IMR-90 (cell line): ENCODE data around the gene ADGRD2. TPM values are rescaled to one million over a fixed set of nuclear protein-coding genes. Genes with fewer than 3 reads are reported as not detected.

Source experiments
- ATAC-seq: fragments of 200-7000 bp; cut with Tn5 transposase; 2 replicates; pipeline ENCODE4 v1.9.1; 2020; ENCODE audit warnings: low read depth, mild to moderate bottlenecking, moderate library complexity
- BruUV-seq: library from RNA; stranded (reverse); fragments of 400-500 nt; replicated peaks from 2 replicates; lab custom pipeline; 2021; lab: Mats Ljungman, UMichigan
- CTCF ChIA-PET: fragments of 300-600 bp; formaldehyde crosslinking; extraction: SDS; loops from one replicate; lab custom pipeline; 2021; ENCODE audit warnings: antibody characterized with exemption; lab: Yijun Ruan, JAX
- POLR2A ChIA-PET: fragments of 300-600 bp; sonication (Branson Sonifier 250); formaldehyde crosslinking; loops from one replicate; lab custom pipeline; 2022; ENCODE audit warnings: antibody characterized with exemption; ENCODE audit not compliant: unreplicated experiment; lab: Charles Lee
- DNase-seq: peaks from one replicate; pipeline ENCODE4 v3.0.0; 2013
- H2AFZ ChIP-seq: replicated peaks from 2 replicates; pipeline ENCODE3; 2013; ENCODE audit warnings: low read length, mild to moderate bottlenecking; ENCODE audit not compliant: poor library complexity
- H2AK5ac ChIP-seq: 2 replicates; pipeline ENCODE4 v1.6.1; 2013; ENCODE audit warnings: low read depth, low read length, inconsistent platforms
- H2AK9ac ChIP-seq: replicated peaks from 2 replicates; pipeline ENCODE3; 2013; ENCODE audit warnings: mild to moderate bottlenecking, low read depth, low read length, moderate library complexity; ENCODE audit not compliant: poor library complexity
- H2BK120ac ChIP-seq: 2 replicates; pipeline ENCODE4 v1.6.1; 2013; ENCODE audit warnings: low read depth, low read length, inconsistent platforms
- H2BK15ac ChIP-seq: 3 replicates; pipeline ENCODE4 v1.6.1; 2013; ENCODE audit warnings: low read depth, low read length, inconsistent platforms
- H2BK20ac ChIP-seq: 2 replicates; pipeline ENCODE4 v1.6.1; 2013; ENCODE audit warnings: low read depth, mild to moderate bottlenecking, inconsistent platforms, low read length, moderate library complexity
- H2BK5ac ChIP-seq: 2 replicates; pipeline ENCODE4 v1.6.1; 2013; ENCODE audit warnings: mild to moderate bottlenecking, low read depth, low read length, inconsistent platforms; ENCODE audit not compliant: poor library complexity, severe bottlenecking
- H3K14ac ChIP-seq: replicated peaks from 2 replicates; pipeline ENCODE4 v1.6.1; 2013; ENCODE audit warnings: low read depth, low read length, inconsistent platforms
- H3K18ac ChIP-seq: 2 replicates; pipeline ENCODE4 v1.6.1; 2013; ENCODE audit warnings: low read depth, low read length, control low read depth
- H3K23ac ChIP-seq: 2 replicates; pipeline ENCODE4 v1.6.1; 2013; ENCODE audit warnings: low read depth, low read length, inconsistent platforms
- H3K27ac ChIP-seq: 2 replicates; pipeline ENCODE4 v1.5.1; 2013; ENCODE audit warnings: mild to moderate bottlenecking, control low read depth, low read length; ENCODE audit not compliant: insufficient read depth
- H3K27me3 ChIP-seq: 2 replicates; pipeline ENCODE4 v1.6.1; 2013; ENCODE audit warnings: low read length; ENCODE audit not compliant: control insufficient read depth, insufficient read depth
- H3K36me3 ChIP-seq: 2 replicates; pipeline ENCODE4 v1.6.1; 2013; ENCODE audit warnings: low read length, mixed read lengths; ENCODE audit not compliant: control insufficient read depth, insufficient read depth
- H3K4ac ChIP-seq: 2 replicates; pipeline ENCODE4 v1.6.1; 2013; ENCODE audit warnings: low read depth, low read length, inconsistent platforms
- H3K4me1 ChIP-seq: 2 replicates; pipeline ENCODE4 v1.6.1; 2013; ENCODE audit warnings: low read length, mixed read lengths; ENCODE audit not compliant: control insufficient read depth, insufficient read depth
- H3K4me2 ChIP-seq: 2 replicates; pipeline ENCODE4 v1.6.1; 2013; ENCODE audit warnings: low read depth, mild to moderate bottlenecking, control low read depth, low read length, moderate library complexity
- H3K4me3 ChIP-seq: 2 replicates; pipeline ENCODE4 v1.5.1; 2013; ENCODE audit warnings: low read depth, mild to moderate bottlenecking, control low read depth, low read length, moderate library complexity; ENCODE audit not compliant: insufficient read depth
- H3K56ac ChIP-seq: 2 replicates; pipeline ENCODE4 v1.6.1; 2013; ENCODE audit warnings: low read length, inconsistent platforms; ENCODE audit not compliant: insufficient read depth; ENCODE audit errors: extremely low read depth
- H3K79me1 ChIP-seq, 2 experiments: 2 replicates each; pipeline ENCODE4 v1.6.1; 2013; ENCODE audit warnings: low read length in 2 of 2, inconsistent platforms in 1 of 2, low read depth in 1 of 2
- H3K9ac ChIP-seq: 2 replicates; pipeline ENCODE4 v1.6.1; 2013; ENCODE audit warnings: low read depth, low read length, control low read depth
- H3K9me1 ChIP-seq: 2 replicates; pipeline ENCODE4 v1.6.1; 2013; ENCODE audit warnings: low read length, inconsistent platforms; ENCODE audit not compliant: insufficient read depth
- H3K9me3 ChIP-seq: 2 replicates; pipeline ENCODE4 v1.6.1; 2013; ENCODE audit warnings: low read length; ENCODE audit not compliant: control insufficient read depth, insufficient read depth
- H4K20me1 ChIP-seq: 2 replicates; pipeline ENCODE4 v1.6.1; 2013; ENCODE audit warnings: low read length, inconsistent platforms; ENCODE audit not compliant: insufficient read depth
- H4K5ac ChIP-seq: 2 replicates; pipeline ENCODE4 v1.6.1; 2013; ENCODE audit warnings: mild to moderate bottlenecking, low read depth, low read length, control low read depth
- H4K8ac ChIP-seq, 2 experiments: 2 replicates each; pipeline ENCODE4 v1.6.1; 2013; ENCODE audit warnings: low read depth in 2 of 2, low read length in 2 of 2, control low read depth in 1 of 2, inconsistent platforms in 1 of 2
- H4K91ac ChIP-seq: 2 replicates; pipeline ENCODE4 v1.6.1; 2013; ENCODE audit warnings: low read depth, low read length, inconsistent platforms; ENCODE audit not compliant: insufficient read depth
- CEBPB ChIP-seq: IDR thresholded peaks from 2 replicates; pipeline ENCODE4 v1.6.1; 2012; ENCODE audit warnings: low read depth, low read length, improper control_type of control experiment
- CHD1 ChIP-seq: IDR thresholded peaks from 2 replicates; pipeline ENCODE4 v1.6.1; 2012; ENCODE audit warnings: low read depth, low read length, improper control_type of control experiment
- CTCF ChIP-seq: conservative IDR thresholded peaks from 2 replicates; pipeline ENCODE4 v1.5.1; 2012; ENCODE audit warnings: mild to moderate bottlenecking, low read depth, low read length, improper control_type of control experiment
- ELK1 ChIP-seq: fragments of 150-350 bp; IDR thresholded peaks from 2 replicates; pipeline ENCODE4 v1.6.1; 2016; ENCODE audit warnings: low read depth, mild to moderate bottlenecking, low read length, moderate library complexity, borderline replicate concordance
- FOS ChIP-seq: fragments of 150-350 bp; IDR thresholded peaks from 2 replicates; pipeline ENCODE4 v1.6.1; 2016; ENCODE audit warnings: low read depth, low read length
- MXI1 ChIP-seq: IDR thresholded peaks from 2 replicates; pipeline ENCODE4 v1.6.1; 2012; ENCODE audit warnings: low read depth, mild to moderate bottlenecking, low read length, moderate library complexity, borderline replicate concordance
- NFE2L2 ChIP-seq: fragments of 150-350 bp; IDR thresholded peaks from 2 replicates; pipeline ENCODE4 v1.6.1; 2016; ENCODE audit warnings: low read depth, mild to moderate bottlenecking, low read length
- RAD21 ChIP-seq: IDR thresholded peaks from 2 replicates; pipeline ENCODE4 v1.6.1; 2012; ENCODE audit warnings: low read length, improper control_type of control experiment
- RCOR1 ChIP-seq: IDR thresholded peaks from 2 replicates; pipeline ENCODE4 v1.6.1; 2012; ENCODE audit warnings: mild to moderate bottlenecking, low read length, improper control_type of control experiment; ENCODE audit not compliant: insufficient replicate concordance
- RFX5 ChIP-seq: IDR thresholded peaks from 2 replicates; pipeline ENCODE4 v1.8.0; 2012; ENCODE audit warnings: low read depth, mild to moderate bottlenecking, low read length, moderate library complexity
- SMC3 ChIP-seq: fragments of 150-350 bp; IDR thresholded peaks from 2 replicates; pipeline ENCODE4 v1.6.1; 2016; ENCODE audit warnings: low read depth, mild to moderate bottlenecking, antibody characterized with exemption, low read length, moderate library complexity
- USF2 ChIP-seq: fragments of 150-350 bp; IDR thresholded peaks from 2 replicates; pipeline ENCODE4 v1.6.1; 2017; ENCODE audit warnings: mild to moderate bottlenecking, antibody characterized with exemption, low read length, low read depth
- WGBS, 2 experiments: methylation state at CpG; one replicate each; pipeline versions ENCODE4 v1.1.5 to v1.1.7; 2013; ENCODE audit warnings: missing lambda C conversion rate in 2 of 2; ENCODE audit not compliant: insufficient read length in 1 of 2; ENCODE audit errors: extremely low coverage in 2 of 2; 5-methylcytosine and 5-hydroxymethylcytosine counted together
- dilution Hi-C: fragments of 300-500 bp; cut with HindIII; formaldehyde crosslinking; loops from one replicate; pipeline ENCODE4 v1.14.3; 2018; ENCODE audit warnings: low sequenced_read_pairs; ENCODE audit not compliant: unreplicated experiment
- in situ Hi-C: fragments of 300-500 bp; cut with MboI; formaldehyde crosslinking; loops from 3 replicates; pipeline ENCODE4 v1.14.3; 2019; ENCODE audit warnings: low sequenced_read_pairs, inconsistent platforms, mixed read lengths
- intact Hi-C: fragments of 100-400 bp; cut with micrococcal nuclease; formaldehyde crosslinking; loops from 2 replicates; pipeline ENCODE4 v1.10.0; 2022
- polyA plus RNA-seq, 3 experiments: library from polyadenylated mRNA; depleted of rRNA; stranded (reverse); fragments of >200 nt; gene quantifications; 2 replicates each; pipeline ENCODE4 v1.2.3, GENCODE V29; 2012; ENCODE audit warnings: low replicate concordance in 1 of 3
- total RNA-seq: library from RNA; depleted of rRNA; stranded (reverse); fragments of >200 nt; gene quantifications from 2 replicates; pipeline ENCODE4 v1.2.3, GENCODE V29; 2012

Gene ADGRD2
- total and polyA plus RNA-seq, 2 of the 4 experiments (the other 2 are of a cell fraction), result not detected

- no peaks in the 10 kb centered on the region for H4K20me1 ChIP-seq
- no peak overlapping the region for H2BK120ac ChIP-seq
- H3K4me2 ChIP-seq, result no peak overlapping the region
- BruUV-seq, result no TSS peak
- H3K9me1 ChIP-seq, result 0 out of 2 replicates have a peak, but pooled peaks cover 3% of the 10 kb centered on the region
- H3K79me1 ChIP-seq, result no peaks in the 10 kb centered on the region
- H3K4me1 ChIP-seq, result no peaks in the 10 kb centered on the region
- H3K27me3 ChIP-seq, result peaks cover 72% of the 10 kb centered on the region
- H2BK20ac ChIP-seq, result no peak overlapping the region
- H4K5ac ChIP-seq, result no peak overlapping the region
- no peak overlapping the region for H2AFZ ChIP-seq
- 50% methylated on average over 4 of the region's 17 CpGs; no CpG with 5 or more reads in 1 of the 2 experiments for WGBS, 2 experiments
- H4K91ac ChIP-seq, result no peak overlapping the region
- intact Hi-C loops (no loop called here), dilution Hi-C loops (no loop called here), in situ Hi-C loops (no loop called here)
- H2AK9ac ChIP-seq, result no peak overlapping the region
- CTCF ChIA-PET, result no interaction called here
- H3K14ac ChIP-seq, result no peak overlapping the region
- H2AK5ac ChIP-seq, result no peak overlapping the region
- POLR2A ChIA-PET, result no interaction called here
- ATAC-seq (no peak), DNase-seq (no peak)
- no peak overlapping the region for H3K4ac ChIP-seq
- no peaks in the 10 kb centered on the region for H3K36me3 ChIP-seq
- no peak overlapping the region for H4K8ac ChIP-seq
- no peaks in the 10 kb centered on the region for H3K9me3 ChIP-seq
- no peak overlapping the region for H3K4me3 ChIP-seq
- H3K9ac ChIP-seq, result no peak overlapping the region
- H2BK5ac ChIP-seq, result no peak overlapping the region
- no peak overlapping the region for H2BK15ac ChIP-seq
- H3K23ac ChIP-seq, result no peak overlapping the region
- TF ChIP-seq MXI1, result no peak
- TF ChIP-seq RAD21, result no peak
- no peak for TF ChIP-seq NFE2L2
- TF ChIP-seq CTCF, result no peak
- TF ChIP-seq SMC3, result no peak
- TF ChIP-seq FOS, result no peak
- no peak for TF ChIP-seq USF2
- no peak for TF ChIP-seq ELK1
- no peak for TF ChIP-seq CEBPB
- TF ChIP-seq RCOR1, result no peak
- no peak for TF ChIP-seq RFX5
- TF ChIP-seq CHD1, result no peak
- no peak overlapping the region for H3K18ac ChIP-seq
- H3K27ac ChIP-seq, result no peak overlapping the region
- no peak overlapping the region for H3K56ac ChIP-seq
These were observed 36.6 kb downstream of the ADGRD2 start for GRCh38 chr9:124486778-124487259.
